OCI-LY3 (cell line): ENCODE results near the gene TMEM198.

Experiments used
- CTCF ChIP-seq: fragments of 200-600, 300-600 bp; sonication (generic); IDR thresholded peaks from 2 replicates; pipeline ENCODE4 v1.5.1; 2014; ENCODE audit warnings: antibody characterized with exemption, low read length, low read depth
- EZH2phosphoT487 ChIP-seq: fragments of 200-600 bp; shearing (Covaris generic); IDR thresholded peaks from 2 replicates; pipeline ENCODE4 v1.6.1; 2018; ENCODE audit warnings: antibody characterized with exemption, mixed run types, low read depth

GRCh38 chr2:219592736-219593135 lies 48.9 kb downstream of the TMEM198 start:
- TF ChIP-seq CTCF, result no peak
- TF ChIP-seq EZH2phosphoT487, result no peak
